Upper lobe of left lung (tissue), 4 donors: ENCODE results near the gene COMMD6.

ENCODE experiments used
- CTCF ChIP-seq, 6 experiments: fragments of 450-650 bp in 4 of 6; fragments of 200-600 bp in 2 of 6; sonication (generic) in 2 of 6; IDR thresholded peaks; one replicate each; pipeline ENCODE4 v1.5.1; 2016 to 2019; ENCODE audit warnings: antibody characterized with exemption in 6 of 6
- EP300 ChIP-seq, 4 donors: sonication (generic); formaldehyde crosslinking; IDR thresholded peaks; one replicate each; pipeline ENCODE4 v1.5.1; 2017; ENCODE audit warnings: antibody characterized with exemption in 4 of 4, control low read depth in 2 of 4
- POLR2A ChIP-seq, 4 donors: fragments of 450-650 bp; IDR thresholded peaks; one replicate each; pipeline ENCODE4 v1.5.1; 2016 to 2017; ENCODE audit warnings: antibody characterized with exemption in 4 of 4, mild to moderate bottlenecking in 2 of 4
- POLR2AphosphoS5 ChIP-seq, 2 donors: sonication (generic); formaldehyde crosslinking; IDR thresholded peaks; one replicate each; pipeline ENCODE4 v1.5.1; 2017; ENCODE audit warnings: antibody characterized with exemption in 2 of 2

DNA sequence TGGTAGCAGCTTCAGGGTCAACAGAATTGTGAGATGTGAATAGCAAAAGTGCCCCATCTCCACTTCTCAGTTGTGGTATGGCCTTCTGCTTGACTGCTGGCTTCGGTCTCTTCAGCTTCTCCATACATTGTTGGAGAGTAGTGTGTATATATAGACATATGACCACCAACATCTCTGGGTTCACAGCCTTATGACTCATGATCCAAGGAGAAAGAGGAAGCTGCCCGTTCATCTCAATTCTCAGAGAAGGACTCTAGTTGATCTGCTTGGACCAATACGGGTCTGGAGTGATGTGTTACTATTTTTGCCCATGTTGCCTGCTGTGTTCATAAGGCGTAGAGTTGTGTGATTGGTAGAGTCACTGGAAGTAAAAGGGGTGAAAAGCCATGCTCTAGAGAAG is 3.6 kb upstream of the COMMD6 start:
- TF ChIP-seq POLR2A (IDR thresholded peaks at IDR 0.05) (no peak), CTCF (IDR thresholded peaks at IDR 0.05) (no peak), EP300 (IDR thresholded peaks at IDR 0.05) (no peak), POLR2AphosphoS5 (IDR thresholded peaks at IDR 0.05) (no peak)
